Endothelial cell of umbilical vein (primary cell): Measurements from ENCODE around the gene PAPLN. TPM values are rescaled to one million over a fixed set of nuclear protein-coding genes. Genes with fewer than 3 reads are reported as not detected.

ENCODE experiments used
- BruUV-seq: library from RNA; stranded (reverse); fragments of 400-500 nt; replicated peaks from 2 replicates; lab custom pipeline; 2021; lab: Mats Ljungman, UMichigan
- CTCF ChIA-PET: fragments of 300-600, 350-600 bp; sonication (Branson Sonifier 250); formaldehyde crosslinking; loops from one replicate; lab custom pipeline; 2021; ENCODE audit warnings: antibody characterized with exemption, inconsistent platforms; lab: Charles Lee
- POLR2A ChIA-PET: fragments of 300-600, 350-600 bp; sonication (Branson Sonifier 250); formaldehyde crosslinking; loops from one replicate; lab custom pipeline; 2021; ENCODE audit warnings: antibody characterized with exemption, inconsistent platforms; lab: Charles Lee
- DNase-seq: peaks from one replicate; pipeline ENCODE4 v3.0.0-alpha.2; 2011; ENCODE audit warnings: low read depth, low spot score
- FAIRE-seq: peaks from 2 replicates; lab custom pipeline; 2011; peaks lifted over from hg19 to GRCh38; lab: Jason Lieb, UNC
- H2AFZ ChIP-seq: 2 replicates; pipeline ENCODE4 v1.6.0; 2012; ENCODE audit warnings: low read depth, low read length, control low read depth, inconsistent platforms
- H3K27ac ChIP-seq: 2 replicates; pipeline ENCODE4 v1.5.1; 2011; ENCODE audit warnings: low read depth, mild to moderate bottlenecking, control low read depth, low read length, moderate library complexity; ENCODE audit not compliant: insufficient read depth
- H3K27me3 ChIP-seq, 2 experiments: 2 replicates each; pipeline versions ENCODE4 v1.6.0 to v1.6.1; 2011; ENCODE audit warnings: low read length in 2 of 2, mixed read lengths in 1 of 2; ENCODE audit not compliant: control insufficient read depth in 2 of 2, insufficient read depth in 2 of 2
- H3K36me3 ChIP-seq, 2 experiments: 2 replicates in 1 of 2; 3 replicates in 1 of 2; pipeline ENCODE4 v1.5.1; 2011; ENCODE audit warnings: low read length in 2 of 2, mild to moderate bottlenecking in 1 of 2, moderate library complexity in 1 of 2; ENCODE audit not compliant: control insufficient read depth in 2 of 2, insufficient read depth in 2 of 2; ENCODE audit errors: extremely low read depth in 1 of 2
- H3K4me1 ChIP-seq: 3 replicates; pipeline ENCODE4 v1.5.1; 2011; ENCODE audit warnings: mild to moderate bottlenecking, low read length; ENCODE audit not compliant: control insufficient read depth, insufficient read depth; ENCODE audit errors: extremely low read depth
- H3K4me2 ChIP-seq: 2 replicates; pipeline ENCODE4 v1.6.1; 2011; ENCODE audit warnings: low read length, control low read depth, mixed read lengths; ENCODE audit not compliant: insufficient read depth
- H3K4me3 ChIP-seq, 3 experiments: fragments of 200-600 bp in 1 of 3; sonication (generic), shearing (Covaris generic) in 1 of 3; replicated peaks in 1 of 3; 2 replicates each; pipeline ENCODE4 v1.5.1; 2011 to 2016; ENCODE audit warnings: control low read depth in 3 of 3, low read length in 3 of 3, mild to moderate bottlenecking in 2 of 3, inconsistent platforms in 1 of 3, low read depth in 1 of 3, moderate library complexity in 1 of 3; ENCODE audit not compliant: insufficient read depth in 1 of 3
- H3K79me2 ChIP-seq: 2 replicates; pipeline ENCODE4 v1.6.0; 2012; ENCODE audit warnings: low read length, inconsistent platforms; ENCODE audit not compliant: control insufficient read depth, insufficient read depth
- H3K9ac ChIP-seq: replicated peaks from 2 replicates; pipeline ENCODE3; 2011; ENCODE audit warnings: low read length, control low read depth; ENCODE audit not compliant: insufficient read depth; ENCODE audit errors: extremely low read depth
- H3K9me1 ChIP-seq: replicated peaks from 3 replicates; pipeline ENCODE4 v1.6.0; 2011; ENCODE audit warnings: mild to moderate bottlenecking, low read length; ENCODE audit not compliant: control insufficient read depth, insufficient read depth; ENCODE audit errors: extremely low read depth
- H3K9me3 ChIP-seq: replicated peaks from 2 replicates; pipeline ENCODE4 v1.5.1; 2012; ENCODE audit warnings: low read length, inconsistent platforms; ENCODE audit not compliant: control insufficient read depth, insufficient read depth
- H4K20me1 ChIP-seq: replicated peaks from 2 replicates; pipeline ENCODE3; 2011; ENCODE audit warnings: mild to moderate bottlenecking, low read length; ENCODE audit not compliant: control insufficient read depth, insufficient read depth; ENCODE audit errors: extremely low read depth
- EZH2 ChIP-seq: IDR thresholded peaks from 2 replicates; pipeline ENCODE4 v1.6.1; 2012; ENCODE audit warnings: borderline replicate concordance, low read depth, mild to moderate bottlenecking, moderate library complexity, low read length, inconsistent platforms; ENCODE audit not compliant: severe bottlenecking
- FOS ChIP-seq: IDR thresholded peaks from 2 replicates; pipeline ENCODE4 v1.6.1; 2011; ENCODE audit warnings: mild to moderate bottlenecking, low read length, moderate library complexity, borderline replicate concordance; ENCODE audit not compliant: insufficient read depth
- GATA2 ChIP-seq: IDR thresholded peaks from 2 replicates; pipeline ENCODE4 v1.7.0; 2011; ENCODE audit warnings: low read depth, mild to moderate bottlenecking, moderate library complexity, mixed read lengths, low read length; ENCODE audit not compliant: insufficient read length, insufficient read depth
- MAX ChIP-seq: IDR thresholded peaks from 2 replicates; pipeline ENCODE4 v1.6.1; 2011; ENCODE audit not compliant: insufficient read depth, insufficient read length
- POLR2A ChIP-seq: IDR thresholded peaks from 2 replicates; pipeline ENCODE4 v1.6.1; 2012; ENCODE audit warnings: low read depth, mild to moderate bottlenecking, control low read depth, low read length
- POLR2AphosphoS5 ChIP-seq: IDR thresholded peaks from 2 replicates; pipeline ENCODE4 v1.6.1; 2012; ENCODE audit warnings: low read depth, mild to moderate bottlenecking, control low read depth, low read length, moderate library complexity; ENCODE audit not compliant: insufficient read depth
- dilution Hi-C: fragments of 300-500 bp; cut with MboI; formaldehyde crosslinking; loops from one replicate; pipeline ENCODE4 v1.15.0; 2019; ENCODE audit warnings: low sequenced_read_pairs; ENCODE audit not compliant: extremely low pct_ligation_motif_present
- intact Hi-C: fragments of 100-400 bp; cut with micrococcal nuclease; formaldehyde crosslinking; loops from one replicate; pipeline ENCODE4 v1.10.0; 2022
- polyA plus RNA-seq, 4 experiments: library from polyadenylated mRNA; depleted of rRNA in 3 of 4; stranded (reverse) in 3 of 4; unstranded in 1 of 4; fragments of >200 nt; gene quantifications; 2 replicates each; pipeline versions ENCODE4 v1.2.1 to v1.2.3, GENCODE V29; 2011 to 2012; ENCODE audit warnings: missing spikeins in 1 of 4
- total RNA-seq: library from RNA; stranded (reverse); gene quantifications from 2 replicates; pipeline ENCODE4 v1.2.3, GENCODE V29; 2021
- TF ChIP-seq, protein P1 (sequence below), 2 donors: IDR thresholded peaks; 1 replicate in 1 of 2; 2 replicates in 1 of 2; pipeline ENCODE4 v1.5.1; 2011; ENCODE audit warnings: low read length in 2 of 2, mild to moderate bottlenecking in 2 of 2, moderate library complexity in 2 of 2, control low read depth in 1 of 2, inconsistent platforms in 1 of 2, low read depth in 1 of 2; ENCODE audit not compliant: insufficient read depth in 1 of 2; ENCODE audit errors: extremely low read depth in 1 of 2

The PAPLN gene
- total and polyA plus RNA-seq, 2 donors (not counting 3 experiments of a cell fraction or from before 2014, with no cell fraction given) = 5.5 to 6.4 TPM

DNA sequence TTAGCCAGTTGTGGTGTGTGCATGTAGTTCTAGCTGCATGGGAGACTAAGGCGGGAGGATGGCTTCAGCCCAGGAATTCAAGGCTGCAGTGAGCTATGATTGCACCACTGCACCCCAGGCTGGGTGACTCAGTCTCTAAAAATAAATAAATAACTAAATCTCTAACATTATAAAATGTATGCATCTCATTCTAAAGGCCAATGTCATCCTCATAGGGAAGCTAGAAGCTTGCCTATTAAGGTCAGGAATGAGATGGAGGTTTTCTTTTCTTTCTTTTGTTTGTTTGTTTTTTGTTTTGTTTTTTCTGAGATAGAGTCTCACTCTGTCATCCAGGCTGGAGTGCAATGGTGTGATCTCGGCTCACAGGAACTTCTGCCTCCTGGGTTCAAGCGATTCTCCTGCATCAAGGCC is 48.8 kb upstream of the PAPLN start:
- intact Hi-C loops = no loop called here
- DNase-seq (no peak), FAIRE-seq (no peak)
- no peaks in the 10 kb centered on the region for H3K27me3 ChIP-seq
- H3K27ac ChIP-seq = no peak overlapping the region
- TF ChIP-seq EZH2 (no peak), POLR2AphosphoS5 (no peak), POLR2A (no peak), FOS (no peak), MAX (no peak), GATA2 (no peak)
- TF ChIP-seq, protein P1, sequence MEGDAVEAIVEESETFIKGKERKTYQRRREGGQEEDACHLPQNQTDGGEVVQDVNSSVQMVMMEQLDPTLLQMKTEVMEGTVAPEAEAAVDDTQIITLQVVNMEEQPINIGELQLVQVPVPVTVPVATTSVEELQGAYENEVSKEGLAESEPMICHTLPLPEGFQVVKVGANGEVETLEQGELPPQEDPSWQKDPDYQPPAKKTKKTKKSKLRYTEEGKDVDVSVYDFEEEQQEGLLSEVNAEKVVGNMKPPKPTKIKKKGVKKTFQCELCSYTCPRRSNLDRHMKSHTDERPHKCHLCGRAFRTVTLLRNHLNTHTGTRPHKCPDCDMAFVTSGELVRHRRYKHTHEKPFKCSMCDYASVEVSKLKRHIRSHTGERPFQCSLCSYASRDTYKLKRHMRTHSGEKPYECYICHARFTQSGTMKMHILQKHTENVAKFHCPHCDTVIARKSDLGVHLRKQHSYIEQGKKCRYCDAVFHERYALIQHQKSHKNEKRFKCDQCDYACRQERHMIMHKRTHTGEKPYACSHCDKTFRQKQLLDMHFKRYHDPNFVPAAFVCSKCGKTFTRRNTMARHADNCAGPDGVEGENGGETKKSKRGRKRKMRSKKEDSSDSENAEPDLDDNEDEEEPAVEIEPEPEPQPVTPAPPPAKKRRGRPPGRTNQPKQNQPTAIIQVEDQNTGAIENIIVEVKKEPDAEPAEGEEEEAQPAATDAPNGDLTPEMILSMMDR (IDR thresholded peaks at IDR 0.05; ENCODE audit: extremely low read depth in 1 of 2, insufficient read depth in 1 of 2, low read depth in 1 of 2, low read length in 2 of 2) = no peak
- no peaks in the 10 kb centered on the region for H3K9me3 ChIP-seq
- no TSS peak for BruUV-seq
- H3K36me3 ChIP-seq = peaks cover 0 to 9% of the 10 kb centered on the region in 2 experiments
- H2AFZ ChIP-seq = no peak overlapping the region
- H3K9me1 ChIP-seq = no peaks in the 10 kb centered on the region
- no peaks in the 10 kb centered on the region for H3K79me2 ChIP-seq
- H3K9ac ChIP-seq = no peak overlapping the region
- no peaks in the 10 kb centered on the region for H4K20me1 ChIP-seq
- H3K4me1 ChIP-seq = no peaks in the 10 kb centered on the region
- CTCF ChIA-PET = interaction anchor here (0.9 to 1.4 kb wide), 2 partner anchors 15 to 44 kb away, joined by 4 to 7 read pairs; no protein-coding TSS in a partner anchor
- no peak overlapping the region for H3K4me3 ChIP-seq
- POLR2A ChIA-PET = no interaction called here
- no peak overlapping the region for H3K4me2 ChIP-seq
- dilution Hi-C loops = loop anchor here (25.0 kb wide), 1 partner anchor 274 kb away; the partner anchor contains the start of gene NUMB
